ENCODE data around the gene CD68.

- TF ChIP-seq TAF1 (IDR thresholded peaks at IDR 0.05; ENCODE audit: borderline replicate concordance, insufficient read depth, low read length) (no peak), POLR2AphosphoS5 (IDR thresholded peaks at IDR 0.05; ENCODE audit: low read depth, low read length) (no peak), REST (IDR thresholded peaks at IDR 0.05; ENCODE audit: insufficient read depth in 1 of 2, low read depth in 2 of 2, low read length in 2 of 2) (no peak)
Observed at GRCh38 chr17:7551396-7551795, 28.0 kb upstream of the CD68 start.

Measured in PFSK-1 (cell line).